ENCODE results near the gene PCDHGA4. TPM values are rescaled to one million over a fixed set of nuclear protein-coding genes. Genes with fewer than 3 reads are reported as not detected.
"Not testable (repeated sequence)": the region's sequence is repeated elsewhere in the genome, so short reads cannot be mapped to it uniquely, and the experiment has no call there.

PCDHGA4 gene
- total and polyA plus RNA-seq, 2 donors (not counting 1 experiment from before 2014, with no cell fraction given): 0.13 to 1.1 TPM

- POLR2A ChIA-PET: no interaction called here
- no peaks in the 10 kb centered on the region for H3K36me3 ChIP-seq (replicated peaks in 1 of 2; ENCODE audit: control extremely low read depth in 1 of 2, control insufficient read depth in 1 of 2, extremely low read depth in 1 of 2, insufficient read depth in 2 of 2, low read length in 1 of 2)
- H3K4me2 ChIP-seq (replicated peaks; ENCODE audit: low read depth, low read length, poor library complexity, severe bottlenecking): peak overlapping the region; percentile 5
- Mint-ChIP-seq H3K27ac (no peak overlapping the region), H3K9me3 (ENCODE audit: insufficient read depth) (peaks cover 5% of the 10 kb centered on the region), H3K27me3 (peaks cover 56% of the 10 kb centered on the region), H3K4me1 (no peaks in the 10 kb centered on the region), H3K4me3 (peak overlapping the region; percentile 41)
- DNase-seq (no peak), ATAC-seq (ENCODE audit: low read depth) (no peak)
- WGBS (ENCODE audit: insufficient coverage): 42% methylated on average over 26 of the region's 31 CpGs
- H4K20me1 ChIP-seq (ENCODE audit: control insufficient read depth, insufficient read depth, low read length, poor library complexity, severe bottlenecking): no peaks in the 10 kb centered on the region
- H3K27ac ChIP-seq (ENCODE audit: low read length in 2 of 2): no peak overlapping the region
- no peak overlapping the region for H2AFZ ChIP-seq (ENCODE audit: insufficient read depth, low read depth, low read length, poor library complexity, severe bottlenecking)
- H3K4me1 ChIP-seq (ENCODE audit: control insufficient read depth in 2 of 2, insufficient read depth in 2 of 2, low read length in 2 of 2): peaks cover 0 to 5% of the 10 kb centered on the region in 2 donors
- CTCF ChIA-PET: interaction anchor here (1.6 to 1.7 kb wide), 2 partner anchors 15 to 24 kb away, joined by 5 read pairs; partner anchors contain the start of genes PCDHGA1 and TAF7
- H3K4me3 ChIP-seq (ENCODE audit: control extremely low read depth in 1 of 5, extremely low read depth in 1 of 5, insufficient read depth in 1 of 5, low read depth in 2 of 5, low read length in 4 of 5): no peak overlapping the region
- TF ChIP-seq EZH2 (IDR thresholded peaks at IDR 0.05; ENCODE audit: borderline replicate concordance, insufficient read depth, low read depth, low read length, poor library complexity, severe bottlenecking) (no peak), CTCF (IDR thresholded peaks at IDR 0.05) (peak; percentile 4)
- H3K79me2 ChIP-seq (ENCODE audit: control insufficient read depth, insufficient read depth, low read length): no peaks in the 10 kb centered on the region
- intact Hi-C loops (cut with micrococcal nuclease): no loop called here
- H3K9ac ChIP-seq (ENCODE audit: low read length): no peak overlapping the region
- peaks cover 0 to 54% (median 27%) of the 10 kb centered on the region in 4 experiments for H3K27me3 ChIP-seq (replicated peaks in 1 of 4; ENCODE audit: control extremely low read depth in 1 of 4, control insufficient read depth in 3 of 4, insufficient read depth in 4 of 4, low read length in 3 of 4)
- H3K9me3 ChIP-seq (ENCODE audit: control extremely low read depth in 1 of 3, control insufficient read depth in 2 of 3, insufficient read depth in 1 of 3, low read length in 2 of 3): peaks cover 0 to 55% (median 38%) of the 10 kb centered on the region in 3 donors
These were observed 10.8 kb upstream of the PCDHGA4 start for GRCh38 chr5:141343953-141344463.

- Histone ChIP-seq H4K20me1 (ENCODE audit: control insufficient read depth, insufficient read depth, low read length, poor library complexity, severe bottlenecking) (no peaks in the 10 kb centered on the region), H3K4me2 (replicated peaks; ENCODE audit: low read depth, low read length, poor library complexity, severe bottlenecking) (no peak overlapping the region), H3K4me3 (ENCODE audit: control extremely low read depth in 1 of 5, extremely low read depth in 1 of 5, insufficient read depth in 1 of 5, low read depth in 2 of 5, low read length in 4 of 5) (no peak overlapping the region), H3K9me3 (ENCODE audit: control extremely low read depth in 1 of 3, control insufficient read depth in 2 of 3, insufficient read depth in 1 of 3, low read length in 2 of 3) (peaks cover 0 to 50% (median 33%) of the 10 kb centered on the region in 3 donors), H3K27ac (ENCODE audit: low read length in 2 of 2) (no peak overlapping the region), H3K9ac (ENCODE audit: low read length) (no peak overlapping the region), H3K27me3 (replicated peaks in 1 of 4; ENCODE audit: control extremely low read depth in 1 of 4, control insufficient read depth in 3 of 4, insufficient read depth in 4 of 4, low read length in 3 of 4) (peaks cover 0 to 51% (median 25%) of the 10 kb centered on the region in 4 experiments), H3K36me3 (replicated peaks in 1 of 2; ENCODE audit: control extremely low read depth in 1 of 2, control insufficient read depth in 1 of 2, extremely low read depth in 1 of 2, insufficient read depth in 2 of 2, low read length in 1 of 2) (no peaks in the 10 kb centered on the region), H3K4me1 (ENCODE audit: control insufficient read depth in 2 of 2, insufficient read depth in 2 of 2, low read length in 2 of 2) (peaks cover 0 to 5% of the 10 kb centered on the region in 2 donors), H3K79me2 (ENCODE audit: control insufficient read depth, insufficient read depth, low read length) (no peaks in the 10 kb centered on the region), H2AFZ (ENCODE audit: insufficient read depth, low read depth, low read length, poor library complexity, severe bottlenecking) (no peak overlapping the region)
- intact Hi-C loops (cut with micrococcal nuclease): no loop called here
- Mint-ChIP-seq H3K9me3 (ENCODE audit: insufficient read depth) (peaks cover 5% of the 10 kb centered on the region), H3K27ac (no peak overlapping the region), H3K4me1 (peaks cover 3% of the 10 kb centered on the region), H3K27me3 (peaks cover 61% of the 10 kb centered on the region), H3K4me3 (no peak overlapping the region)
- POLR2A ChIA-PET: no interaction called here
- DNase-seq (no peak), ATAC-seq (ENCODE audit: low read depth) (no peak)
- 47% methylated on average over 16 of the region's 20 CpGs for WGBS (ENCODE audit: insufficient coverage)
- CTCF ChIA-PET: no interaction called here
- no peak for TF ChIP-seq EZH2 (IDR thresholded peaks at IDR 0.05; ENCODE audit: borderline replicate concordance, insufficient read depth, low read depth, low read length, poor library complexity, severe bottlenecking)
These were observed 9.5 kb upstream of the PCDHGA4 start for GRCh38 chr5:141345327-141345726.

- H3K27ac Mint-ChIP-seq; H3K4me2 ChIP-seq (replicated peaks; ENCODE audit: low read depth, low read length, poor library complexity, severe bottlenecking); H3K4me1 Mint-ChIP-seq; H3K4me3 ChIP-seq (ENCODE audit: control extremely low read depth in 1 of 5, extremely low read depth in 1 of 5, insufficient read depth in 1 of 5, low read depth in 2 of 5, low read length in 4 of 5); intact Hi-C loops (cut with micrococcal nuclease); H3K4me3 Mint-ChIP-seq; H2AFZ ChIP-seq (ENCODE audit: insufficient read depth, low read depth, low read length, poor library complexity, severe bottlenecking); CTCF ChIA-PET; H3K9ac ChIP-seq (ENCODE audit: low read length); ATAC-seq (ENCODE audit: low read depth); DNase-seq; H3K27ac ChIP-seq (ENCODE audit: low read length in 2 of 2); H3K4me1 ChIP-seq (ENCODE audit: control insufficient read depth in 2 of 2, insufficient read depth in 2 of 2, low read length in 2 of 2); H3K9me3 Mint-ChIP-seq (ENCODE audit: insufficient read depth); POLR2A ChIA-PET; H4K20me1 ChIP-seq (ENCODE audit: control insufficient read depth, insufficient read depth, low read length, poor library complexity, severe bottlenecking); H3K36me3 ChIP-seq (replicated peaks in 1 of 2; ENCODE audit: control extremely low read depth in 1 of 2, control insufficient read depth in 1 of 2, extremely low read depth in 1 of 2, insufficient read depth in 2 of 2, low read length in 1 of 2); H3K79me2 ChIP-seq (ENCODE audit: control insufficient read depth, insufficient read depth, low read length): not testable (repeated sequence)
- 31% methylated on average over 7 of the region's 35 CpGs for WGBS (ENCODE audit: insufficient coverage)
- H3K9me3 ChIP-seq (ENCODE audit: control extremely low read depth in 1 of 3, control insufficient read depth in 2 of 3, insufficient read depth in 1 of 3, low read length in 2 of 3): peaks cover 2 to 49% (median 34%) of the 10 kb centered on the region in 3 donors
- H3K27me3 ChIP-seq (replicated peaks in 1 of 4; ENCODE audit: control extremely low read depth in 1 of 4, control insufficient read depth in 3 of 4, insufficient read depth in 4 of 4, low read length in 3 of 4): peaks cover 0 to 55% (median 31%) of the 10 kb centered on the region in 4 experiments
- H3K27me3 Mint-ChIP-seq: peaks cover 67% of the 10 kb centered on the region
These were observed 8.8 kb upstream of the PCDHGA4 start for GRCh38 chr5:141346017-141346416.
